Activated CD4-positive, CD25-positive, alpha-beta regulatory T cell treated with anti-CD3 and anti-CD28 coated beads, Interleukin-2, amount 50 U/mL, for 16 hours (primary cell): ENCODE data around the gene UNC13D.
A peak's percentile ranks its signal among the peaks of the same experiment; 100 is the strongest.
"Not testable (repeated sequence)": the region's sequence is repeated elsewhere in the genome, so short reads cannot be mapped to it uniquely, and the experiment has no call there.

Source experiments
- DNase-seq: peaks from one replicate; pipeline ENCODE4 v3.0.0-alpha.2; 2020; ENCODE audit warnings: low read depth, low spot score

UNC13D gene

GRCh38 chr17:75843577-75844529 is at the start of gene UNC13D:
Gene UNC13D, minus strand, starts transcription at chr17:75844404. Its CDS starts 67 bp downstream, at chr17:75844337.
- no peak for DNase-seq

GRCh38 chr17:75893305-75894048 is 49.3 kb upstream of the UNC13D start:
- no peak for DNase-seq

DNA sequence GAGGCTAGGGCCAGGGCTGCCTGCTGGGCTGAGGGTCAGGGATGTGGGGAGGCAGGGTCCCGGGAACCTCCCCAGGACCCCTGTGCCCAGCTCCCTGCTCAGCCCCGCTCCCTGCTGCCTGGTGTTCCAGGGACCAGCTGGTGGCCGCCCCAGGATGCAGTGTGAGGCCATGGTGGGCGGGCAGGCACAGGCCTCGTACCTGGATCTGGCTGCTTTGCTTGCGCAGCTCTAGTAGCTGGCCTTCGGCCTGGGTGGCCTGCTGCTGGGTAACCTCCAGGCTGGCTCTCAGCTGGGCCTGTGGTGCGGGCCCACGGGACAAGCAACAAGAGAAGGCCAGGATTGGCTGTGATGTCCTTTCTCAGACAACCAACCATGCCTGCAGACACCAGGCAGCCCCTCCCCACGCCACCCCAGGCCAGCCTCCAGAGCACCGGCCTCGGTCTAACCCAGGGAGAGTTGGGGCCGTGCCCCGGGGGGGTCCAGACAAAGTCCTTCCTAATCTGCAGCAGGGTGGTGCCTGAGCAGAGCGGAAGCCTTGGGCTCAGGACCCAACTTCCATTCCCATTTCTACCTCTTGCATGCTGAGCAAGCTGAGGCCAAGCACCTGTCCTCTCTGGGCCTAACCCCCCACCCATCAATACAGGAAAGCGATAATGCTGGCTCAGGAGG is 48.5 kb upstream of the UNC13D start:
- no peak for DNase-seq

DNA sequence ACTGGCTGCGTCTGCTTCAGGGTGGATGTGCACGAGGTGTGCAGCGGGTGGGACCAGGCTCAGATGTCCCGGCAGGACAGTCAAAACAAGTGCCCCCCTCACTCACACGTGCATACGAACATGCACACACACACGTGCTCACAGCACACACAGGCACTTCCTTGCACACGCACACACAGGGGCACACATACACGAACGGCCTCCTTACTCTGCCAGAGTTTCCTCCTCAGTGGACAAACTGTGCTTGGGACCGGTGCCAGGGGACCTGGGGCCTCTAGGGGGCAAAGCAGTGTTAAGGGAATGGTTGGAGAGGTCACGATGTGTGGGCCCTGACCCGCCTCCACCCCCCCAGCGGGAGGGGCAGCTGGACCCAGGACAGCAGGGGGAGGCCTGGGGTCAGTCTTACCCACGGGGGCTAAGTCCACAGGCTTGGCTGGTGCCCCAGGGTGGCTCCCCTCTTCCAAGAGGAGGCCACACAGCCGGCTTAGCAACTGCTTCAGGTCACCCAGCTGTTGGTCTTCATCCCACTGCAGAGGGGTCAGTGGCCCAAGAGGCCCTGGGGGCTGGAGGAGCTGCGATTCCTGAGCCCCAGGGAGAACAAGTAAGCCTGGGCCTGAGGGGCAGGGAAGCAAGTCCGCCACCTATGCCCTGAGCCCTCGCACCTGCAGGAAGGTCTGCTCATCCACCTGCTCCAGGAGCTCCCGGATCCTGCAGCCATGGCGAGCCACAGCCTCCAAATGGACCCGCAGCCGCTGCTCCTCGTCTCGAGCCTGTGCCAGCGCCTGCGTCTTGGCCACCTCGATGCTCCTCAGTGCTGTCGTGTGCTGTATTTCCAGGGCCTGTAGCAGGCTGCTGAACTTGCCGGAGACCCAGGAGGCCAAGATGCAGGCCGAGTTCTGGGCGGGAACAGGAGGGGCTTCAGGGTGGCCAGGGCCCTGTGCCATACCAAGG is 47.7 kb upstream of the UNC13D start:
- DNase-seq: no peak

DNA sequence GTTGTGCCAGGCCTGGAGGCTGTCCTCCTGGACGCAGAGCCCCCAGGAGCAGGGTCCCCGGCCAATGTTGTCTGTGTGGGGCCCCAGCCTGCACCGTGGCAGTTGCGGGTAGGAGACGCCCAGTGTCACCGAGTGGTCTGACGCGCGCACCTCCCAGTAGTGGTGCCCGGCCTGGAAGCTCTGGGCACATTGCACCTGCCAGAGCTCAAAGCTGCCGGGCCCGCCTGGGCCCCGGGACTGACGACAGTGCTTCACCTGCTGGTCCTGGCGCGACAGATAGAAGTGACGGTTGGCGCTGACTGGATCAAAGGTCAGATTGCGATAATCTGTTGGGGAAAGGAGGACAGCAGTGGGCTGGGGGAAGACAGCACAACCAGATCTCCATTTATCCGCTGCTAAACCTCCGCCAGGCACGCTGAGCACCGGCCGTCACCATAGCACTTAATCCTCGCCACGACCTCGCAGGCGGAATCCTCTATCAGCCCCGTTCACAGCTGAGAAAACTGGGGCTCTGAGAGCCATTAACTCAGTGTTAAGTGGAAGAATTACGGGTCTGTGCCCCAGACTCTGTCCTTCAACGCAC is 46.9 kb upstream of the UNC13D start:
- DNase-seq: no peak

DNA sequence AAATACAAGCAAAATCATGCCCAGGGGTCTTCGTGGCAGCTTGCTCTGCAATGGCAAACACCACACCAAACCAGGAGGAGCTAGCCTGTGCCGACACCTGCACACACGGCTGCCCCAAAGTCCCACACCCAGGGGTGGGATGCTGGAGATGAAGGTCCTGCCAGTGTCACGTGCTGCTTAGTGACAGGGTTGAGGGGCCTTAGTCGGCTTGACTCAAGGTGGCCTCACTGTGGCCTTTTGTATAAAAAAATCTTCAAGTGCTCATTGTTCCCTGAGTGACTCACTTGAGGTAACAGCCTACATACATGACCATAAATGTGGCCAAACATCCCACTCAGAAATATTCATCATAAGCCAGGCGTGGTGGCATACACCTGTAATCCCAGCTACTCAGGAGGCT is 45.2 kb upstream of the UNC13D start:
- DNase-seq: no peak

- DNase-seq: no peak
Measured at GRCh38 chr17:75888484-75888883, 44.3 kb upstream of the UNC13D start.

DNA sequence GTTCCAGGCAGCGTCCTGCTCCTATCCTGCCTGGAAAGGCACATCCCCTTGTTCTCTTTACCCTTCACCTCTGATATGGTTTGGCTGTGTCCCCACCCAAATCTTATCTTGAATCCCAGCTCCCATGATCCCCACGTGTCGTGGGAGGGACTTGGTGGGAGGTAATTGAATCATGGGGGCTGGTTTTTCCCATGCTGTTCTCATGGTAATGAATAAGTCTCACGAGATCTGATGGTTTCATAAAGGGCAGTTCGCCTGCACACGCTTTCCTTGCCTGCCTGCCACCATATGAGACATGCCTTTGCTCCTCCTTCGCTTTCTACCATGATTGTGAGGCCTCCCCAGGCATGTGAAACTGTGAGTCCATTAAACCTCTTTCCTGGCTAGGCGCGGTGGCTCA is 41.7 kb upstream of the UNC13D start:
- not testable (repeated sequence) for DNase-seq

DNA sequence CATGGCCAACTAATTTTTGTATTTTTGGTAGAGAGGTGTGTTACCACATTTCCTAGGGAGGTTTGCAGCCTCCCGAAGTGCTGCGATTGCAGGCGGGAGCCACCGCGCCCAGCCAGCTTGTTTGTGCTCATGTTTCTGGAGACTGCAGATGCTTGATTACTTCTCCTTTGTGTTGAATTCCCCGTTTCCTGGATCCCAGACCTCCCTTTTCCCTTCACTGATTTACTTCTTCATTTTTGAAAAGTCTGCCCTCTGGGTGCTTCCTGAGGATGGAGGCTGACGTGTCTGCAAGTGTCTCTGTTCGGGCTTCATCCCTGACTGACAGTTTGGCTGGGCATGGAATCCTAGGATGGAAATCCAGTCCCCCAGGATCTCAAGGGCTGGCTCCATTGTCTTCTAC is 41.2 kb upstream of the UNC13D start:
- DNase-seq: no peak

DNA sequence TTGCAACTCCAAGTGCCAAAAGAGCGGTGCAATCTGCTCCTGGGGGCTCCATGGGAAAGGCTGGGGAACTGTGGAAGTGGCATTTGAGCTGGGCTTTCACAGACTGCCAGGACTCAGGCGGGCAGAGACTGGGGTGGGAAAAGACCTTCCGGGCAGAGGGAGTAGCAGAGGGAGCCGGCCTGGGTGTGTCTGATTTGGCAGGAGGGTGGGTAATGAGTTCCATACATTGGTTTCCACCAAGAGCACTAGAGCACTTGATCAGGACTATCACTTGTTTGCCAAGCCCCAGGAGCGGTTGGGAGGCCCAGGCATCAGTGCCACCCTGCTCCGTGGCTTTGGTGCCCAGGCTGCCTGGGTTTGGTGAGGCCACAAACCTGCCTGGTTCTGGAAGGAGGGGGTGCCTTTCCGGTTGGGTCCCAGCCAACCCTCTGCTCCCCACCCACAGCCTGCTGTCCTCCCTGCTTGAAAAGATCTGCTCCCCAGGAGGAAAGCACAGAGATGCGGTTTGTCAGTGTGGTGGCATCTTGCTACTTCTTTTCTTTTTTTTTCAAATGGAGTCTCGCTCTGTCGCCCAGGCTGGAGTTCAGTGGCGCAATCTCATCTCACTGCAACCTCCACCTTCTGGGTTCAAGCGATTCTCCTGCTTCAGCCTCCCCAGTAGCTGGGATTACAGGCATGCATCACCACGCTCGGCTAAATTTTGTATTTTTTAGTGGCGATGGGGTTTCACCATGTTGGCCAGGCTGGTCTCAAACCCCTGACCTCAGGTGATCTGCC is 37.7 kb upstream of the UNC13D start:
- no peak for DNase-seq

DNA sequence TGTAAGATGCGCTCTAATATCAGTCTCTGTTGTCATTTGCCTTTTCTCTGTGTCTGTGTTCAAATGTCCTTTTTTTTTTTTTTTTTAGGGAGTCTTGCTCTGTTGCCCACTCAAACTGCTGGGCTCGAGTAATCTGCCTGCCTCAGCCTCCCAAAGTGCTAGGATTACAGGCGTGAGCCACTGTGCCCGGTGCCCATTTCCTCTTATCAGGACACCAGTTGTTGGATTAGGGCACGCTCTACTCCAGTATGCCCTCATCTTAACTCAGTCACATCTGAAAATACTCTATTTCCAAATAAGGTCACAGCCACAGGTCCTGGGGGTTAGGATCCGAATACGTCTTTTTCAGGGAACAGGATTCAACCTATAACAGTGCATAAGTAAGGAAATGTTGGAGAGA is 36.1 kb upstream of the UNC13D start:
- no peak for DNase-seq

DNA sequence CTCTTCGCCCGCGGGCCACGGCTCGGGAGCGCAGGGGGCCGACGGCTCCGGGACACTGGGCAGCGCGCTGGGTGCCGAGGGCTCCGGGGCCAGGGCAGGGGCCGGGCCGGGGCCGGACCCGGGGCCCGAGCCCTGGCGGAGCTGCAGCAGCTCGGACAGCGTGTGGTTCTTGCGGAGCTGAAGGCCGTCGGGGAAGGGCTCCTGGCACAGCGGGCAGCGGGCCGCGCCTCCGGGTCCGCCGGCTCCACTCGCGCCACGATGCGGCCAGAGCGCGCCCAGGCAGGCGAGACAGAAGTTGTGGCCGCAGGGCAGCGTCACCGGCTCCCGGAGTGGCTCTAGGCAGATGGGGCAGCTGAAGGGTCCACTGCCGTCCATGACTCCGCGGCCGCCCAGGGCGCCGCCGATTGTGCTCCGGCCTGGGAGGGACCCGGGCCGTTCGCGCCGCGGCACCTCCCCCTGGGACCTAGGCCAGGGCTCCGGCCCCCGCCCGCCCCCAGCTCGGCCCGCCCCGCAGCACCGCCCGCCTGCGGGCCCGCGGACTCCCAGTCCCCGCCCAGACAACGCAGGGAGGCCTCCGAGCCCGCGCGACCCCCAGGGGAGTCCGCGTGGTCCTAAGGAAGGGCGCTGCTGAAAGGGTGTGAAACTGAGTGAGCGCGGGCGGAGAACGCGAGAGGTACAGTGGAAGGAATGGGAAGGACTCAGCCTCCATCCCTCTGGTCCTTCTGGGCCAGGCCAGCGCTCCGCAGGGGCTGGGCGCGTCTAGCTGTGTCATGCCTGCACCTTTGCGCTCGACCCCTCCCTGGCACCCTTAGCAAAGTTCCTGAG is 34.2 kb upstream of the UNC13D start, which contains the start of gene TRIM47:
TRIM47 (minus strand) TSS at position 408 of the 825 bp plus-strand sequence; CDS start at position 375, 33 bp downstream.
- no peak for DNase-seq

DNA sequence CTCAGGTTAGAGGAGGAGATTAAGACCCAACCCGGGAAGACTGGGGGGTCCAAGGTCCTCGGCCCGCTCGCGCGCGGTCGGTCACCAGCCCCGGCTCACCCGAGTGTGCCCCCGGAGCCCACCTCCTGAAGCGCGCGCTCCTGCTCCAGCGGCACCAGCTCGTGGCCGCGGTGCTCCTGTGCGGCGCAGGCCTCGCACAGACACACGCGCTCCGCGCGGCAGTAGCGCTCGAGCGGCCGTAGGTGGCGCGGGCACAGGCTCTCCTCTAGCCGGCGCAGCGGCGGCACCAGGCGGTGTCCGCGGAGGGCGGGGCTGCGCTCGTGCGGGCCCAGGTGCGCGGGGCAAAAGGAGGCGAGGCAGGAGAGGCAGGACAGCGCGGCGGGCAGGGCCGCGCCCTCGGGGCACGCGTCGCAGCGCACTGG is 33.6 kb upstream of the UNC13D start:
- DNase-seq: no peak

DNA sequence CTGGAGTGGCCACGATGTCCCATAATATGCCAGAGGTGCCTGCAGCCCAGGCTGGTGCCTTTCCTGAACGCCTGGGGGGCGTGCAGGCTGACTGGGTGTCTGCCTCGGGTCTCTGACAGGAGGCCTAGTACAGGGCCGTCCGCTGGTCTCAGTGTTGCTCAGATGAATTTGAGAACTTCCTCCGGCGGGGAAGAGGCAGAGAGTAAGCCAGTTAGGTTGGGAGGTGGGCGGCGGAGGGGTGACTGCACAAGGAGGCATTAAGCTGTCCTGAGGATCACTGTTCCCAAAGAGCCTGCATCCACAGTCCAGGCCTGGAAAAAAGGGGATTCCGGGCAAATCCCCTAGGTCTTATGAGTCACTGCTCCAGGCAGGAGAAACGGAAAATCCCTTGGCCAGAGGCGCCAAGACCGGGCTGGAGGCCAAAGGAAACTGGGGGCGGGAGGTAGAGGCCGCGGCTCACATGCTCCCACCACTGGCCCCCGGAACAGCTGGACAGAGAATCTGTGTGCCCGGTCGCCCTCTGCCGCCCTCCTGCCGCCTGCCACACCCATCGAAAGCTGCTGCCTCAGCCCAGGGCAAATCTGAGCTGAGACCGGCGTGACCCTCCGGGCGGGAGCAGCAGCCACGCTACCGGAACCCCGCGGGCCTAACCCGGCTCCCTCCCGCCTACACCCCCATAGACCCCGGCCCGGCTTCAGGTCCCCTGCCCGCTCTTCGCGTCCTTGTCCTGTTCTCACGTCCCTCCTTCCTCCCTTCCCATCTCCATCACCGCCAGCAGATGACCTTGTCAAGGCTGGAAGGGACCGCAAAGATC is 32.9 kb upstream of the UNC13D start:
- no peak for DNase-seq

- DNase-seq: peak; percentile 44
Measured at GRCh38 chr17:75876190-75876937, 32.2 kb upstream of the UNC13D start.

DNA sequence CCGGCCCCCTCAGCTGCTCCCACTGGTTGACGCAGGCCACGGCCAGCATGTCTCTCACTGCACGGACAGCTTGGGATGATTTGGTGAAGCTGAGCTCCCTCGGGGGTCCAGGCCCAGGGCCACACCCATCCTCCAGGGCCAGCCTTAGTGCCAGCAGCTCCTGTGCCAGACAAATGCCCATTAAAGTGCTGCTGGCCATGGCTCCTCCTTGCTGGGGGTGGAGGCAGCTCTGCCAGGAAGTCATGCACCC is 31.7 kb upstream of the UNC13D start:
- DNase-seq: no peak

- no peak for DNase-seq
Measured at GRCh38 chr17:75875182-75875939, 31.2 kb upstream of the UNC13D start.
